Ramos (cell line): ENCODE results near the gene EHD1.

Experiments used
- in situ Hi-C: fragments of 300-500 bp; cut with MboI; formaldehyde crosslinking; loops from one replicate; pipeline ENCODE4 v1.14.3; 2022; ENCODE audit warnings: low sequenced_read_pairs; ENCODE audit not compliant: unreplicated experiment

Gene EHD1

GRCh38 chr11:64876229-64876750, 2.1 kb downstream of the EHD1 start:
- in situ Hi-C loops = no loop called here

GRCh38 chr11:64875369-64876228, 2.8 kb downstream of the EHD1 start:
- in situ Hi-C loops = no loop called here

GRCh38 chr11:64874308-64875240, 3.8 kb downstream of the EHD1 start:
- in situ Hi-C loops = no loop called here

- in situ Hi-C loops = no loop called here
Measured at GRCh38 chr11:64872790-64873488, 5.5 kb downstream of the EHD1 start.

GRCh38 chr11:64871492-64871891, 6.9 kb downstream of the EHD1 start:
- in situ Hi-C loops = no loop called here

- in situ Hi-C loops = no loop called here
Measured at GRCh38 chr11:64870893-64871466, 7.4 kb downstream of the EHD1 start.

GRCh38 chr11:64870176-64870892, 8.1 kb downstream of the EHD1 start:
- in situ Hi-C loops = no loop called here

GRCh38 chr11:64869571-64870175, 8.7 kb downstream of the EHD1 start:
- in situ Hi-C loops = no loop called here

- in situ Hi-C loops = no loop called here
Measured at GRCh38 chr11:64868904-64869570, 9.4 kb downstream of the EHD1 start.

GRCh38 chr11:64867748-64868462, 10.5 kb downstream of the EHD1 start:
- in situ Hi-C loops = no loop called here

GRCh38 chr11:64866173-64866491, 12.3 kb downstream of the EHD1 start:
- in situ Hi-C loops = no loop called here

GRCh38 chr11:64865286-64866172, 12.9 kb downstream of the EHD1 start:
- in situ Hi-C loops = no loop called here

GRCh38 chr11:64864473-64865285, 13.7 kb downstream of the EHD1 start:
- in situ Hi-C loops = no loop called here

- in situ Hi-C loops = no loop called here
Measured at GRCh38 chr11:64864135-64864472, 14.3 kb downstream of the EHD1 start.

- in situ Hi-C loops = no loop called here
Measured at GRCh38 chr11:64863391-64864060, 14.9 kb downstream of the EHD1 start.

- in situ Hi-C loops = no loop called here
Measured at GRCh38 chr11:64862987-64863390, 15.4 kb downstream of the EHD1 start.
